ENCODE results near the gene IFNL3.
"Not testable (repeated sequence)": the region's sequence is repeated elsewhere in the genome, so short reads cannot be mapped to it uniquely, and the experiment has no call there.

The IFNL3 gene

DNA sequence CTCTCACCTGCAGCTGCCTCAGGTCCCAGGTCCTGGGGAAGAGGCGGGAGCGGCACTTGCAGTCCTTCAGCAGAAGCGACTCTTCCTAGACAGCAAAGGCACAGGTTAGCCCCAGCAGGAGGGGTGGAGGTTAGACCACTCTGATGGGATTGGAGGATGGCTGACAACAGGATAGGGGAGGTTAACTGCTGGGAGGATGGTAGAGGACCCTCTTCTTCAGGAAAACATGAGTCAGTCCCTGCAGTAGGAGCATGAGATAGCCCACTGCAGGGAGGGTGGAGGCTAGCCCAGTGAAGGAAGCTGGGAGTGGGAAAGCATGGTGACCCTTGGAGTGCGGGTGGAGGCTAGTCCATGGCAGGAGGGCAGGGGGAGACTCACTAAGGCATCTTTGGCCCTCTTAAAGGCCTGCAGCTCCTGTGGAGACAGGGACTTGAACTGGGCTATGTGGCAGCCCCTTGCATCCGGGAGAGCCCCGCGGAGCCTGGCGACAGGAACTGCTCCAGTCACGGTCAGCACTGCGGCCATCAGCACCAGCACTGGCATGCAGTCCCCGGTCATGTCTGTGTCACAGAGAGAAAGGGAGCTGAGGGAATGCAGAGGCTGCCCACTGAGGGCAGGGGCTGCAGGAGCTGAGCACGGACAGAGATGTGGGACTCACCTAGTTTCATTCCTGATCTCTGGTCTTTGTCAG, at the start of gene IFNL3:
IFNL3 (minus strand) TSS at position 597 of the 691 bp plus-strand sequence; CDS start at position 558, 39 bp downstream.
- H3K27ac ChIP-seq: not testable (repeated sequence)

GRCh38 chr19:39293394-39293793, 48.6 kb upstream of the IFNL3 start:
- TF ChIP-seq, protein P1, sequence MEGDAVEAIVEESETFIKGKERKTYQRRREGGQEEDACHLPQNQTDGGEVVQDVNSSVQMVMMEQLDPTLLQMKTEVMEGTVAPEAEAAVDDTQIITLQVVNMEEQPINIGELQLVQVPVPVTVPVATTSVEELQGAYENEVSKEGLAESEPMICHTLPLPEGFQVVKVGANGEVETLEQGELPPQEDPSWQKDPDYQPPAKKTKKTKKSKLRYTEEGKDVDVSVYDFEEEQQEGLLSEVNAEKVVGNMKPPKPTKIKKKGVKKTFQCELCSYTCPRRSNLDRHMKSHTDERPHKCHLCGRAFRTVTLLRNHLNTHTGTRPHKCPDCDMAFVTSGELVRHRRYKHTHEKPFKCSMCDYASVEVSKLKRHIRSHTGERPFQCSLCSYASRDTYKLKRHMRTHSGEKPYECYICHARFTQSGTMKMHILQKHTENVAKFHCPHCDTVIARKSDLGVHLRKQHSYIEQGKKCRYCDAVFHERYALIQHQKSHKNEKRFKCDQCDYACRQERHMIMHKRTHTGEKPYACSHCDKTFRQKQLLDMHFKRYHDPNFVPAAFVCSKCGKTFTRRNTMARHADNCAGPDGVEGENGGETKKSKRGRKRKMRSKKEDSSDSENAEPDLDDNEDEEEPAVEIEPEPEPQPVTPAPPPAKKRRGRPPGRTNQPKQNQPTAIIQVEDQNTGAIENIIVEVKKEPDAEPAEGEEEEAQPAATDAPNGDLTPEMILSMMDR (IDR thresholded peaks at IDR 0.05): no peak
- TF ChIP-seq ZFX (IDR thresholded peaks at IDR 0.05; ENCODE audit: borderline replicate concordance): no peak

GRCh38 chr19:39284032-39284431, 39.2 kb upstream of the IFNL3 start:
- no peak overlapping the region for H3K27ac ChIP-seq
- no peak for TF ChIP-seq ZFX (IDR thresholded peaks at IDR 0.05; ENCODE audit: borderline replicate concordance)
- TF ChIP-seq, protein P1 (IDR thresholded peaks at IDR 0.05): no peak

More at GRCh38 chr19:39293394-39293793, 48.6 kb upstream of the IFNL3 start:
- no peak overlapping the region for H3K27ac ChIP-seq

DNA sequence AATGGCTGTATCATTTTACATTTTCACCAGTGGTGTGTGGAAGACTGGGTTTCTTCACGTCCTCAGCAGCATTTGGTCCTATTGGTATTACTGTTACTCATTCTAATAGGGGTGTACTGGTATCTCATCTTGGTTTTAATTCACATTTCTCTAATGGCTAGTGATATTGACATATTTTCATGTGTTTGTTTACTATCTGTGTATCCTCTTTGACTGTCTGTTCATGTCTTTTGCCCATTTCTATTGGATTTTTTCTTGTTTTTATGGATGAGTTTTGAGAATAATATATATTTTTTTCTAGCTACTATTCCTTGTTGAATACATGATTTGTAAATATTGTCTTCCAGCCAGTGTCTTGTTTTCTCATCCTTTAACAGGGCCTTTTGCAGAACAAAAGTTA, 37.2 kb upstream of the IFNL3 start:
- no peak for TF ChIP-seq ZFX (IDR thresholded peaks at IDR 0.05; ENCODE audit: borderline replicate concordance)
- TF ChIP-seq, protein P1 (IDR thresholded peaks at IDR 0.05): no peak
- H3K27ac ChIP-seq: no peak overlapping the region

DNA sequence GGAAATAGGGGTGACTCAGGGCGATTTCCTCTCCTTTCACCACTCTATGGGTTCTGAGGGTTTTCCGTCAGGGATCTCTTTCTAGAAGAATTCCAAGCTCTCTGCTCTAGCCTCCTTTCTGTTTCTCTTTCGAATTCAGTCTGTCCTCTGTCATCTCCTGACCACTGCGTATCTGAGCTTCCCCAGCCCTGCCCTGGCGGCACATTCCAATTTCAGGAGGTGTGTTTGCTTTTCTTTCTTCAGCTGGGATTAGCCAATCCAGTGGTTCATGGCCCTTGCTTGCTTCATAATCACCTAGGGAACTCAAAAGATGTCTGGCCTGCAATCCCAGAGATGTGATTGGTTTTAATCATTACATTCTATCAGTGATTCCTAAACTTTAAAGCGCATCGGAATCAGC, 32.8 kb upstream of the IFNL3 start:
- TF ChIP-seq ZFX (IDR thresholded peaks at IDR 0.05; ENCODE audit: borderline replicate concordance): no peak
- TF ChIP-seq, protein P1 (IDR thresholded peaks at IDR 0.05): no peak

DNA sequence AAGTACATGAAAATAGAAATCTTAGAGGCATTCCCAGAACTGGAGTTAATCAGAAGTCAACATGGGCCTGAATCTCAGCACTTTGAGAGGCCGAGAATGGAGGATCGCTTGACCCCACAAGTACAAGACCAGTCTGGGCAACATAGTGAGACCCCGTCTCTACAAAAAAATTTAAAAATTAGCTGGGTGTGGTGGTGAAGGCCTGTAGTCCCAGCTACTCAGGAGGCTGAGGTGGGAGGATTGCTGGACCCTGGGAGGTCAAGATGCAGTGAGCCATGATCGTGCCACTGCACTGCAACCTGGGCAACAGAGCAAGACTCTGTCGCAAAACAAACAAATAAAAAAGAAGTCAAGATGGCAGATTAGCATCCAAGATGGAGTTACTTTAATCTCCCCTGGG, 31.9 kb upstream of the IFNL3 start:
- TF ChIP-seq, protein P1 (IDR thresholded peaks at IDR 0.05): no peak
- TF ChIP-seq ZFX (IDR thresholded peaks at IDR 0.05; ENCODE audit: borderline replicate concordance): no peak
- no peak overlapping the region for H3K27ac ChIP-seq

More for the DNA sequence above, 32.8 kb upstream of the IFNL3 start:
- no peak overlapping the region for H3K27ac ChIP-seq

DNA sequence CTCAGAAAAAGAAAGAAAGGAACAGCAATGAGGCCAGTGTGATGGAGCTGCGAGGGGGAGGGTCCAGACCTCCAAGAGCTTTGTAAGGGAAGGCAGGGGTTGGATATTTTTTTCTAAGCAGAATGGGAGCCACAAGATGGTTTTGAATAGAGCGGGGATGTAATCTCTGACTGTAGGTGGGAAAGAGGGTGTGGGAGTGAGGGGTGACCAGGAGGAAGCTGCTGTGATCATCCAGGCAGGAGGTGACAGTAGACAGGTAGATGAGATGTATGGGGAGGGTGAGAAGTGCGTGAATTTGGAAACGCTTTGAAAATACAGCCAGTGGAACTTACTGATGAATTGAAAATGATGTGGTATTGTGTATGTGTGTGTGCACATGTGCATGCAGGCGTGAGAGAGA, 30.8 kb upstream of the IFNL3 start:
- TF ChIP-seq ZFX (IDR thresholded peaks at IDR 0.05; ENCODE audit: borderline replicate concordance): no peak
- TF ChIP-seq, protein P1 (IDR thresholded peaks at IDR 0.05): no peak
- no peak overlapping the region for H3K27ac ChIP-seq

GRCh38 chr19:39273859-39274258, 29.1 kb upstream of the IFNL3 start:
- not testable (repeated sequence) for H3K27ac ChIP-seq

Data from 22Rv1 (cell line).